ENCODE data around the gene KRTAP10-10.

Gene KRTAP10-10

GRCh38 chr21:44686843-44687561 lies 49.8 kb downstream of the KRTAP10-10 start:
- Histone ChIP-seq H3K9ac (ENCODE audit: low read depth, low read length) (no peak overlapping the region), H3K4me3 (ENCODE audit: low read depth in 1 of 2, low read length in 2 of 2) (no peak overlapping the region), H3K79me2 (ENCODE audit: insufficient read depth, low read length) (no peaks in the 10 kb centered on the region), H3K27me3 (ENCODE audit: insufficient read depth, low read length, poor library complexity) (no peaks in the 10 kb centered on the region), H3K27ac (ENCODE audit: low read length) (no peak overlapping the region), H4K20me1 (ENCODE audit: insufficient read depth, low read length) (no peaks in the 10 kb centered on the region), H2AFZ (ENCODE audit: low read depth, low read length) (no peak overlapping the region), H3K4me2 (ENCODE audit: insufficient read depth, low read length) (no peak overlapping the region), H3K4me1 (ENCODE audit: insufficient read depth, low read length) (no peaks in the 10 kb centered on the region), H3K36me3 (ENCODE audit: insufficient read depth, low read length) (no peaks in the 10 kb centered on the region), H3K9me3 (ENCODE audit: insufficient read depth, low read length, severe bottlenecking) (no peaks in the 10 kb centered on the region)
- TF ChIP-seq EZH2 (IDR thresholded peaks at IDR 0.05; ENCODE audit: borderline replicate concordance, low read depth, low read length, severe bottlenecking) (no peak), CTCF (IDR thresholded peaks at IDR 0.05; ENCODE audit: borderline replicate concordance, extremely low read depth, low read length, poor library complexity, severe bottlenecking) (no peak)
- ATAC-seq (ENCODE audit: insufficient read depth, low read depth): no peak
- no peak for DNase-seq

GRCh38 chr21:44687671-44688070 lies 50.5 kb downstream of the KRTAP10-10 start:
- no peaks in the 10 kb centered on the region for H3K79me2 ChIP-seq (ENCODE audit: insufficient read depth, low read length)
- TF ChIP-seq EZH2 (IDR thresholded peaks at IDR 0.05; ENCODE audit: borderline replicate concordance, low read depth, low read length, severe bottlenecking): no peak
- TF ChIP-seq CTCF (IDR thresholded peaks at IDR 0.05; ENCODE audit: borderline replicate concordance, extremely low read depth, low read length, poor library complexity, severe bottlenecking): no peak
- H3K27me3 ChIP-seq (ENCODE audit: insufficient read depth, low read length, poor library complexity): no peaks in the 10 kb centered on the region
- no peak overlapping the region for H3K4me2 ChIP-seq (ENCODE audit: insufficient read depth, low read length)
- H3K4me3 ChIP-seq (ENCODE audit: low read depth in 1 of 2, low read length in 2 of 2): no peak overlapping the region
- H4K20me1 ChIP-seq (ENCODE audit: insufficient read depth, low read length): no peaks in the 10 kb centered on the region
- no peaks in the 10 kb centered on the region for H3K36me3 ChIP-seq (ENCODE audit: insufficient read depth, low read length)
- H3K4me1 ChIP-seq (ENCODE audit: insufficient read depth, low read length): no peaks in the 10 kb centered on the region
- no peak for DNase-seq
- H3K9me3 ChIP-seq (ENCODE audit: insufficient read depth, low read length, severe bottlenecking): no peaks in the 10 kb centered on the region
- no peak overlapping the region for H3K9ac ChIP-seq (ENCODE audit: low read depth, low read length)
- no peak overlapping the region for H3K27ac ChIP-seq (ENCODE audit: low read length)
- no peak for ATAC-seq (ENCODE audit: insufficient read depth, low read depth)
- H2AFZ ChIP-seq (ENCODE audit: low read depth, low read length): no peak overlapping the region

Data from DND-41 (cell line).